ENCODE results near the gene SLC22A24.
"Not testable (repeated sequence)": the region's sequence is repeated elsewhere in the genome, so short reads cannot be mapped to it uniquely, and the experiment has no call there.

The SLC22A24 gene

GRCh38 chr11:63146581-63146980 is 2.6 kb upstream of the SLC22A24 start:
- TF ChIP-seq, protein P1, sequence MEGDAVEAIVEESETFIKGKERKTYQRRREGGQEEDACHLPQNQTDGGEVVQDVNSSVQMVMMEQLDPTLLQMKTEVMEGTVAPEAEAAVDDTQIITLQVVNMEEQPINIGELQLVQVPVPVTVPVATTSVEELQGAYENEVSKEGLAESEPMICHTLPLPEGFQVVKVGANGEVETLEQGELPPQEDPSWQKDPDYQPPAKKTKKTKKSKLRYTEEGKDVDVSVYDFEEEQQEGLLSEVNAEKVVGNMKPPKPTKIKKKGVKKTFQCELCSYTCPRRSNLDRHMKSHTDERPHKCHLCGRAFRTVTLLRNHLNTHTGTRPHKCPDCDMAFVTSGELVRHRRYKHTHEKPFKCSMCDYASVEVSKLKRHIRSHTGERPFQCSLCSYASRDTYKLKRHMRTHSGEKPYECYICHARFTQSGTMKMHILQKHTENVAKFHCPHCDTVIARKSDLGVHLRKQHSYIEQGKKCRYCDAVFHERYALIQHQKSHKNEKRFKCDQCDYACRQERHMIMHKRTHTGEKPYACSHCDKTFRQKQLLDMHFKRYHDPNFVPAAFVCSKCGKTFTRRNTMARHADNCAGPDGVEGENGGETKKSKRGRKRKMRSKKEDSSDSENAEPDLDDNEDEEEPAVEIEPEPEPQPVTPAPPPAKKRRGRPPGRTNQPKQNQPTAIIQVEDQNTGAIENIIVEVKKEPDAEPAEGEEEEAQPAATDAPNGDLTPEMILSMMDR (IDR thresholded peaks at IDR 0.05; ENCODE audit: low read depth, low read length) = no peak
- DNase-seq (ENCODE audit: low read depth in 2 of 2) = peak in 1 of 2 donors; percentile 56
- no peak overlapping the region for H3K4me3 ChIP-seq (replicated peaks in 1 of 2; ENCODE audit: low read depth in 2 of 2, low read length in 2 of 2)

DNA sequence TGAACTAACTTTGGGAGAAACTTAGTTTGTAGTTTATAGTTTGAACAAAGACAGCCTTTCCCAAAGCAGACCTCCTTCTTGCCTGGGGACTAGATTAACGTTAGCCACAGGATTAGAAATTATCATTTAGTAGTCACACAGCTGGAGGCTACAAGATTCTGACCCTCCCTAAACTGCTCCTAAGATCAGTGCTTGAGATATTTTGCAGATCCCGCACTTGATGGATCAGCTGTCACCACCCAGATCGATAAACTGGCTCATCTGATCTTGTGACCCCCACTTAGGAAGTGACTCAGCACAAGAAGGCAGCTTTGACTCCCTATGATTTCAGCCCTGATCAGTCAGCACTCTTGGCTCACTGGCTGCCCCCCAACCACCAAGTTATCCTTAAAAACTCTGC is 1.6 kb downstream of the SLC22A24 start:
- no peak overlapping the region for H3K4me3 ChIP-seq (replicated peaks in 1 of 2; ENCODE audit: low read depth in 2 of 2, low read length in 2 of 2)
- DNase-seq (ENCODE audit: low read depth in 2 of 2) = no peak
- TF ChIP-seq, protein P1 (IDR thresholded peaks at IDR 0.05; ENCODE audit: low read depth, low read length) = no peak

- TF ChIP-seq, protein P1 (IDR thresholded peaks at IDR 0.05; ENCODE audit: low read depth, low read length) = no peak
- no peak for DNase-seq (ENCODE audit: low read depth in 2 of 2)
- no peak overlapping the region for H3K4me3 ChIP-seq (replicated peaks in 1 of 2; ENCODE audit: low read depth in 2 of 2, low read length in 2 of 2)
Measured at GRCh38 chr11:63132985-63133775, 10.8 kb downstream of the SLC22A24 start.

DNA sequence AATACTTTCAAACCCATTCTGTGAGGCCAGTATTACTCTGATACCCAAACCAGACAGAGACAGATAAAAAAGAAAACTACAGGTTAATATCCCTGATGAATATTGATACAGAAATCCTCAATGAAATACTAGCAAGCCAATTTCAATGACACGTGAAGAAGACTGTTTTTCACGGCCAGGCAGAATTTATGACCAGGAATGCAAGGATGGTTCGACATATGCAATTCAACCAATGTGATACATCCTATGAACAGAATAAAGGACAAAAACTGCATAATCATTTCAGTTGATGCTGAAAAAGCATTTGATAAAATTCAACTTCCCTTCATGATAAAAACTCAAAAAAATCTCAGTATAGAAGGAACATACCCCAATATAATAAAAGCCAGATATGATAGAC is 44.5 kb downstream of the SLC22A24 start:
- TF ChIP-seq, protein P1 (IDR thresholded peaks at IDR 0.05; ENCODE audit: low read depth, low read length) = no peak
- H3K4me3 ChIP-seq (replicated peaks in 1 of 2; ENCODE audit: low read depth in 2 of 2, low read length in 2 of 2) = no peak overlapping the region
- DNase-seq (ENCODE audit: low read depth in 2 of 2) = no peak

DNA sequence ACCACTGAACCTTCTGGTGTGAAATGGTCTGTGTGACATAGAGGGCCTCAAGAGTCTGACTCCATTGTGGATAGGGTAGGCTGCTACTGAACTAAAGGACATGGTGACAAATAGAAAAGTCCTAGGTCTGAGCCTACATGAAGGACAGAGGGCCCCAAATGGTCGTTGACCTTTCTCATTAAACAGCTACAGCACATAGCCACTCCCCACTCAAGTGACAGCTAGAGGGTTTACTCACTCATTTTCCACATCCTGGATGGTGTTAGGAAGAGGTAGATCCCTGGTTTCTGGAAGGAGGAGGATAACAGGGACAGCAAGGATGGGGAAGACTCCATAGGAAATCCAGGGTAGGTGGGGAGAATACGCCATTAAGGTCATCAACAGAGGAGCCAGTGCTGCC is 63.3 kb downstream of the SLC22A24 start:
- TF ChIP-seq, protein P1 (IDR thresholded peaks at IDR 0.05; ENCODE audit: low read depth, low read length) = no peak
- DNase-seq (ENCODE audit: low read depth in 2 of 2) = no peak
- no peak overlapping the region for H3K4me3 ChIP-seq (replicated peaks in 1 of 2; ENCODE audit: low read depth in 2 of 2, low read length in 2 of 2)

DNA sequence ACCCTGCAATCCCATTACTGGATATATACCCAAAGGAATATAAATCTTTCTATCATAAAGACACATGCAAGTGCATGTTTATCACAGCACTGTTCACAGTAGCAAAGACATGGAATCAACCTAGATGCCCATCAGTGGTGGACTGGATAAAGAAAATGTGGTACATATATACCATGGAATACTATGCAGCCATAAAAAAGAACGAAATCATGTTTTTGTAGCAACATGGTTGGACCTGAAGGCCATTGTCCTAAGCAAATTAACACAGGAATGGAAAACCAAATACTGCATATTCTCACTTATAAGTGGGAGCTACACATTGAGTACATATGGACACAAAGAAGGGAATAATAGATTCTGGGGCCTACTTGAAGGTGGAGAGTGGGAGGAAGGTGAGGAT is 97.8 kb downstream of the SLC22A24 start:
- H3K4me3 ChIP-seq (replicated peaks in 1 of 2; ENCODE audit: low read depth in 2 of 2, low read length in 2 of 2) = not testable (repeated sequence)

DNA sequence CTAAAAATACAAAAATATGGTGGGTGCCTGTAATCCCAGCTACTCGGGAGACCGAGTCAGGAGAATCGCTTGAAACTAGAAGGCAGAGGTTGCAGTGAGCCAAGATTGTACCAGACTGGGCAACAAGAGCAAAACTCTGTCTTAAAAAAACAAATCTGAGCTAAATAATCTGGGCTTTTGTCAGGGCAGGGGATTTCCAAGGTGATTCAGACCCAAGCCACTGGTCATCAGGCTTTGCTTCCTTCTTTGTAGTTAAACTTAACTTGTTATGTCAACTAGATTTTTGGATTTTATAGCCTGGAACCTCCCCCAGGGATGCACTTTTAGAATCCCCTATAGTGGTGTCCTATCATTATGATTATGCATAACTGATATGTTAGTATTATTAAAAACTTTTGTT is 101.4 kb downstream of the SLC22A24 start:
- DNase-seq (ENCODE audit: low read depth in 2 of 2) = peak in 1 of 2 donors; percentile 18

More for the DNA sequence above, 97.8 kb downstream of the SLC22A24 start:
- not testable (repeated sequence) for DNase-seq (ENCODE audit: low read depth in 2 of 2)

More for the DNA sequence above, 101.4 kb downstream of the SLC22A24 start:
- TF ChIP-seq, protein P1 (IDR thresholded peaks at IDR 0.05; ENCODE audit: low read depth, low read length) = no peak
- H3K4me3 ChIP-seq (replicated peaks in 1 of 2; ENCODE audit: low read depth in 2 of 2, low read length in 2 of 2) = no peak overlapping the region
